A673 (cell line): ENCODE measurements around the gene CHAC2.
"Not testable (repeated sequence)": the region's sequence is repeated elsewhere in the genome, so short reads cannot be mapped to it uniquely, and the experiment has no call there.

Experiments
- CTCF ChIP-seq: fragments of 300-800, 200-600 bp; sonication (generic); conservative IDR thresholded peaks from 2 replicates; pipeline ENCODE4 v1.5.1; 2017; ENCODE audit warnings: low read depth, mild to moderate bottlenecking, antibody characterized with exemption, low read length, moderate library complexity, mixed read lengths
- EZH2 ChIP-seq: fragments of 200-600 bp; sonication (generic); IDR thresholded peaks from 2 replicates; pipeline ENCODE4 v1.6.1; 2017; ENCODE audit warnings: borderline replicate concordance, low read depth, mild to moderate bottlenecking, mixed read lengths, antibody characterized with exemption, low read length; ENCODE audit not compliant: poor library complexity, severe bottlenecking

DNA sequence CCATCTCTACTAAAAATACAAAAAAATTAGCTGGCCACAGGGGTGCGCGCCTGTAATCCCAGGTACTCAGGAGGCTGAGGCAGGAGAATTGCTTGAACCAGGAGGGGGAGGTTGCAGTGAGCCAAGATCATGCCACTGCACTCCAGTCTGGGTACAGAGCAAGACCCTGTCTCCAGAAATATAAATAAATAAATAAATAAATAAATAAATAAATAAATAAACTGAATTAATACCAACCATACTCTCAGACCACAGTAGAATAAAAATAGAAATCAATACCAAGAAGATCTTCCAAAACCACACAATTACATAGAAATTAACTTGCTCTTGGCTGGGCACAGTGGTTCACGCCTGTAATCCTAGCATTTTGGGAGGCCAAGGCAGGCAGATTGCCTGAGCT lies 46.7 kb upstream of the CHAC2 start:
- not testable (repeated sequence) for TF ChIP-seq CTCF, EZH2
